GM10266 (cell line): ENCODE measurements around the gene HLA-DMA.

Experiments
- DNase-seq: peaks from one replicate; pipeline ENCODE4 v3.0.0; 2012; ENCODE audit errors: extremely low spot score
- TF ChIP-seq, protein P1 (sequence below): IDR thresholded peaks from 2 replicates; pipeline ENCODE4 v1.5.1; 2012; ENCODE audit warnings: mild to moderate bottlenecking, low read depth; ENCODE audit not compliant: control insufficient read depth, insufficient read depth; ENCODE audit errors: missing control alignments

HLA-DMA gene

DNA sequence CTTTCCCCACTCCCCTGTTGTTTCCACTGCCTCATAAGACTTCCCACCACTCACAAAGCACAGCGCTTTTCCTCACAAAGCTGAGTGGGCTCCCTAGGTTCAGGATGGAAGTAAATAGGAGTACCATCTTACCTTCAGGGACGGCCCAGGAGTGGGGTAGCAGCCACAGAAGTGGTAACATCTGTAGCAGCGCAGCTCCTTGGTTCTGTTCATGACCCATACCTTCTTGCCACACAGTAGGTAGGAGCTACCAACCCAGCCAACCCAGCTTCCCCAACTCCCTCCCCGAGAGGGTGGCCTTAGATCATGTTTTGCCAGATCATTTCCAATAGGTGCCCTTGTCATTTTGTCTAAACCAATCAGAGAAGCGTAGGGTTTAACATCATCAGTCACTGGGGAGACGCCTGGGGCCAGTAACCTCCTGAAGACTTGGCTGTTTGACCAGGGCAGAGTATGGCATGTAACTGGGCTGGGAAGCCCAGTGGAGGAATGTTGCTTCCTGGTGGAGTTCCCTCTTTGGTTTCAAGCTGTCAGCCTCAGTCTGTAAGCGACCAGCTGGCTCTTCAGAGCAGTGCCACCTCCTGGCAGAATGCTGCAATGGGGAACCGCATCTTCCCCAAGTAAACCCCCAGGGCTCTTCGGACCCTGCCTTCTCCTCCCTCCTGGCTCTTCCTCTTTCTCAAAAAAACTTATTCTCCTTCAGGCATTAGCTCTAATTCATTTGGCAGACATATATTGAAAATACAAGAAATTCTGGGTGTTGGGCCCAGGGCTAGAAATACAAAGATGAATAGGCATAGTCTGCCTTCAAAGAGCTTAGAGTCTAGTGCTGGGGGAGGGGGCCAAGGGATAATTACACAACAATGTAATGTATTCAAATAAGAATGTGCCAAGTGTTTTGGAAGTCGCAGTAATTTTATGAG, at the start of gene HLA-DMA:
HLA-DMA (minus strand) TSS at position 281 of the 923 bp plus-strand sequence; CDS start at position 220, 61 bp downstream.
- TF ChIP-seq, protein P1, sequence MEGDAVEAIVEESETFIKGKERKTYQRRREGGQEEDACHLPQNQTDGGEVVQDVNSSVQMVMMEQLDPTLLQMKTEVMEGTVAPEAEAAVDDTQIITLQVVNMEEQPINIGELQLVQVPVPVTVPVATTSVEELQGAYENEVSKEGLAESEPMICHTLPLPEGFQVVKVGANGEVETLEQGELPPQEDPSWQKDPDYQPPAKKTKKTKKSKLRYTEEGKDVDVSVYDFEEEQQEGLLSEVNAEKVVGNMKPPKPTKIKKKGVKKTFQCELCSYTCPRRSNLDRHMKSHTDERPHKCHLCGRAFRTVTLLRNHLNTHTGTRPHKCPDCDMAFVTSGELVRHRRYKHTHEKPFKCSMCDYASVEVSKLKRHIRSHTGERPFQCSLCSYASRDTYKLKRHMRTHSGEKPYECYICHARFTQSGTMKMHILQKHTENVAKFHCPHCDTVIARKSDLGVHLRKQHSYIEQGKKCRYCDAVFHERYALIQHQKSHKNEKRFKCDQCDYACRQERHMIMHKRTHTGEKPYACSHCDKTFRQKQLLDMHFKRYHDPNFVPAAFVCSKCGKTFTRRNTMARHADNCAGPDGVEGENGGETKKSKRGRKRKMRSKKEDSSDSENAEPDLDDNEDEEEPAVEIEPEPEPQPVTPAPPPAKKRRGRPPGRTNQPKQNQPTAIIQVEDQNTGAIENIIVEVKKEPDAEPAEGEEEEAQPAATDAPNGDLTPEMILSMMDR = peak; percentile 57

DNA sequence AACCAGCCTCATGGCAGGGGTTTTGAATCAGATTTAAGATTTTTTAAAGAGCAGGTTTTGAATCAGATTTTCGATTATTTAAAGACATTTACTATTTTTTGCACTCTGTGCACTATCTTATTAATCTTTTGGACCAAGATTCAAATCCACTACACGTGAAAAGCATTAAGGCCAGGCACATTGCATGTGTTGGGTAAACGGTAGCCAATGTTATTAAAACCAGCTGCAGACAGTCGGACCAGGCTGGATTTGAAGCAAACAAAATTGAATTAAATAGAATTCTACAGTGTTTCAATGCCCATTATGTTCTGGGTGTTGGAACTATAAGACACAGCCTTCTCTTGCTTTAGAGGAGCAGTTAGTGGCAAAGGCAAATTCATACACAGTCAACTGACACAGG, 48.8 kb upstream of the HLA-DMA start:
- TF ChIP-seq, protein P1 = no peak
- no peak for DNase-seq

More for the DNA sequence above, at the start of gene HLA-DMA:
- DNase-seq = peak; percentile 84

DNA sequence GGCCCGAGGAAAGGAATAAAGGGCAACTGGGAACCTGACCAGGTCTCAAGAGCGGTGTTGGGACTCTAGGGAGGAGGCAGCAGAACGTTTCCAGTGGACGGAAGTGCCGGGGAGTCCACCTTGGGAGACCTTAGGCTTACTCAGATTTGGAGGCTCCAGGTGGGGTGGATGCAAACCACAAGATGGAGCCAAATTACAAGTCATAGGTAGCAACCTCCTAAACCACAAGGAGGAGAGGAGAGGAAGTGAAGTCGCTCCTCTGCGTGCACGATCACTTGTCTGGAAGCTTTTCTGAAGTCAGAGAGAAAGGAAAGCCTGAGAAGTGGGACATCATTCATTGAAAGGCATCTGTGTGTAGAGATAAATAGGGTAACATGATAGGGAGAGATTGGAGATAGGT, 47.2 kb upstream of the HLA-DMA start:
- TF ChIP-seq, protein P1 = peak; percentile 45
- peak; percentile 53 for DNase-seq

DNA sequence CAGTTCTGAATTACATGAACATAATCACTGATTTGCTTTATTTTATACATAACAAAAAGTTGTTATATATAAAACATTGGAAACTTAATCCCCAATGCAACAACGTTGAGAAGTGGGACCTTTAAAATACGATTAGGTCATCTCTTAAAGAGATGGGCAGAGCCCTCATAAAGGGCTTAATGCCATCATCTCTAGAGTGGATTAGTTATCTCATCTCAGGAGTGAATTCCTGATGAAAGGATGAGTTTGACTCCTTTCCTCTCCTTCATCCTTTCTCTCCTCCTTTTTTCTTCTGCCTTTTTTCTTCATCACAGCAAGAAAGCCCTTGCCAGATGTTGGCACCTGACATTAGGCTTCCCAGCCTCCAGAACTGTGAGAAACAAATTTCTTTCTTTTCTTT, 42.6 kb upstream of the HLA-DMA start:
- DNase-seq = no peak
- TF ChIP-seq, protein P1 = no peak

DNA sequence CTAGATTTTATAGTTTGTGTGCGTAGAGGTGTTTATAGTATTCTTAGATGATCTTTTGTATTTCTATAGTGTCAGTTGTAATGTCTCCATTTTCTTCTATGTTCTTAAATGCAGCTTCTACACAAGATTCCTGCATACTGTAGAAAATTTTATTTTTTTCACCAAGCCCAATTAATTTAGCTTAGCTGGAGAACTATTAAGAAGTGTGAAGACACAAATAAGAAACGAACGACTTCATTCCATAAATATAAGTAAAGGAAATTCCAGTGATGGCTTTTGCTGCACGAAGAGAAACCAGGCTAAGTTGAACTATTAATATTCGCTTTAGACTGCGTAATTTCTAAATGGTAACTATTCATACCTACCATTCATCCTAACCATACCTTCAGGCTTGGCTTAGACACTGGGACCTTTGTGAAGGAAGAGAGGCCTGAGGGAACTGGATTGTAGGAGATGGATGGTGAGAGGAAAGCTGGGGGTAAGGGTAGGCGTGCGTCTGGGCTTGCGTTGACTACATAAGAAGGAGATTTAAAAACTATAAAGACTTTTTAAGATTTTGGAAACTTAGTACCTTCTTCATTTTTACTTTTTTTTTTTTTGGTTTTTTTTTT, 40.6 kb upstream of the HLA-DMA start:
- TF ChIP-seq, protein P1 = no peak

DNA sequence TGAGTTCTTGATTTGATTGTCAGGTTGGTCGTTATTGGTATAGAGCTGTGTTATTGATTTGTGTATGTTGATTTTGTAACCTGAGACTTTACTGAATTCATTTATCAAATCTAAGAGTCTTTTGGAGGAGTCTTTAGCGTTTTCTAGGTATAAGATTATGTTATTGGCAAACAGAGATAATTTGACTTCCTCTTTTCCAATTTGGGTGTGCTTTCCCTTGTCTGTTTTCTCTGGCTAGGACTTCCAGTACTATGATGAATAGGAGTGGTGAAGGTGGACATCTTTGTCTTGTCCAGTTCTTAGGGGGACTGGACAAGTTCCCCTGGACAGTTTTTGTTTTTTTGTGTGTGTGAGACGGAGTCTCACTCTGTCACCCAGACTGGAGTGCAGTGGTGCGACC, 39.1 kb upstream of the HLA-DMA start:
- TF ChIP-seq, protein P1 = no peak

More for the DNA sequence above, 40.6 kb upstream of the HLA-DMA start:
- DNase-seq = no peak

DNA sequence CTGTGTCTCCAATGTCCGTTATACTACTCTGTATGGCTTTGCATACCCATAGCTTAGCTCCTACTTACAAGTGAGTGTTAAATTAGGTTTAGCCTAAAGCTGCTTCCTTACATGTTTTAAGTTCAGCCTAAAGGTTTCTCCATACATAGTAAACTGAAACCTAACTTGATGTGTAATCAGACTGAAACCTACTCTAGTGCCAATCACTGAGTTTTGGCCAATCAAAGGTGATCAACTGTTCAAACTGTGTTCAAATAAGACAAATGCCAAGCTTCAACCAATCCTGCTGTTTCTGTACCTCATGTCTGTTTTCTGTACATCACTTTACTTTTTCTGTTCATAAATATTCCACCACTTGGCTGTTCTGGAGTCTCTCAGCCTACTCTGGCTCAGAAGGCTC, 36.5 kb upstream of the HLA-DMA start:
- TF ChIP-seq, protein P1 = no peak

More for the DNA sequence above, 39.1 kb upstream of the HLA-DMA start:
- no peak for DNase-seq

More for the DNA sequence above, 36.5 kb upstream of the HLA-DMA start:
- no peak for DNase-seq
